Pancreas (tissue), 10 donors: Measurements from ENCODE around the gene INO80. TPM values are rescaled to one million over a fixed set of nuclear protein-coding genes. Genes with fewer than 3 reads are reported as not detected.

Experiments used
- ATAC-seq, 4 donors: fragments of 200-7000 bp; cut with Tn5 transposase; one replicate each; pipeline versions ENCODE4 v1.8.0 to v1.9.1; 2020; ENCODE audit warnings: mild to moderate bottlenecking in 4 of 4, moderate library complexity in 4 of 4
- DNase-seq, 6 donors: peaks; one replicate each; pipeline ENCODE4 v3.0.0-alpha.2; 2020
- FAIRE-seq: peaks from 2 replicates; lab custom pipeline; 2012; peaks lifted over from hg19 to GRCh38; lab: Jason Lieb, UNC
- H3K27ac ChIP-seq, 4 donors: fragments of 200-600 bp; sonication (generic); 1 replicate in 3 of 4; 2 replicates in 1 of 4; pipeline versions ENCODE4 v1.5.0 to v1.8.0; 2020
- H3K27me3 ChIP-seq, 4 donors: fragments of 200-600 bp; one replicate each; pipeline ENCODE4 v1.8.0; 2021
- H3K36me3 ChIP-seq, 3 donors: fragments of 200-600 bp; sonication (generic) in 1 of 3; one replicate each; pipeline versions ENCODE4 v1.5.0 to v1.8.0; 2020 to 2021
- H3K4me1 ChIP-seq, 3 donors: fragments of 200-600 bp; one replicate each; pipeline ENCODE4 v1.8.0; 2021
- H3K4me3 ChIP-seq, 4 donors: fragments of 200-600 bp; sonication (generic) in 2 of 4; one replicate each; pipeline versions ENCODE4 v1.5.0 to v1.8.0; 2020 to 2021
- H3K9me3 ChIP-seq, 4 donors: fragments of 200-600 bp; one replicate each; pipeline ENCODE4 v1.8.0; 2021
- CTCF ChIP-seq, 4 donors: fragments of 200-600 bp; sonication (generic) in 3 of 4; IDR thresholded peaks; one replicate each; pipeline versions ENCODE4 v1.5.0 to v1.8.0; 2021; ENCODE audit warnings: antibody characterized with exemption in 4 of 4
- WGBS, 2 donors: extraction: QIAGEN DNeasy Blood & Tissue Kit; methylation state at CpG; one replicate each; pipeline ENCODE4 v1.1.7; 2013; 5-methylcytosine and 5-hydroxymethylcytosine counted together
- intact Hi-C, 3 donors: fragments of 100-400 bp; cut with DNase I; formaldehyde crosslinking; loops; one replicate each; pipeline versions ENCODE4 v1.11.1 to v1.14.2; 2022
- polyA plus RNA-seq, 2 donors: library from polyadenylated mRNA; stranded (reverse); fragments of 200-250 nt; gene quantifications; one replicate each; pipeline ENCODE4 v1.2.3, GENCODE V29; 2013
- total RNA-seq, 6 donors: library from RNA; stranded (reverse); fragmentation: NEBNext Ultra II Directional in 4 of 6; extraction: Animal tissue kit (Norgen Biotek cat#: 25700) in 4 of 6; gene quantifications; one replicate each; pipeline versions ENCODE4 v1.2.1 to v1.2.4, GENCODE V29; 2021 to 2023
- donor health status: healthy with polysubstance abuse.
- donor health status: DM: no; HTN: no; CAD: no; lungs with moderate emphysema.
- donor health status: DM: no; HTN: no; CAD: no.
- donor health status: control.
- donor health status: control.
- donor health status: Bipolar disorder and iron deficiency.
- donor health status: DM: yes; HTN: yes; CAD: no.
- donor health status: DM: no; HTN: no; CAD: no.
- donor health status: DM: no; HTN: no; CAD: no.
- donor health status: DM: yes; HTN: yes; CAD: no.

The INO80 gene
- total and polyA plus RNA-seq, 8 donors = 4.7 to 11.7 (median 7.5) TPM

GRCh38 chr15:41017066-41017735 lies 98.9 kb downstream of the INO80 start:
- no peak overlapping the region for H3K27ac ChIP-seq
- H3K27me3 ChIP-seq = no peaks in the 10 kb centered on the region
- ATAC-seq (no peak), DNase-seq (no peak), FAIRE-seq (no peak)
- no peak for TF ChIP-seq CTCF (IDR thresholded peaks at IDR 0.05)
- H3K9me3 ChIP-seq = no peaks in the 10 kb centered on the region
- no peak overlapping the region for H3K4me3 ChIP-seq
- 63 to 91% methylated on average over 2 of the region's 2 CpGs for WGBS, 2 donors
- H3K36me3 ChIP-seq = peaks cover 0 to 6% (median 0%) of the 10 kb centered on the region in 3 donors
- H3K4me1 ChIP-seq = no peaks in the 10 kb centered on the region
- intact Hi-C loops = loop anchor here in 2 of 3 donors (5.0 to 10.0 kb wide), 2 partner anchors 110 to 112 kb away; no protein-coding TSS in a partner anchor

GRCh38 chr15:41013691-41014414 lies 102.2 kb downstream of the INO80 start:
- Histone ChIP-seq H3K27ac (no peak overlapping the region), H3K36me3 (no peaks in the 10 kb centered on the region), H3K4me3 (no peak overlapping the region), H3K27me3 (no peaks in the 10 kb centered on the region), H3K9me3 (no peaks in the 10 kb centered on the region), H3K4me1 (peaks cover 0 to 9% (median 0%) of the 10 kb centered on the region in 3 donors)
- FAIRE-seq (no peak), ATAC-seq (peak in 2 of 4 donors; percentile 15 to 35), DNase-seq (no peak)
- intact Hi-C loops = loop anchor here in 1 of 3 donors (10.0 kb wide), 1 partner anchor 109 kb away; no protein-coding TSS in a partner anchor
- 78 to 85% methylated on average over 3 of the region's 3 CpGs for WGBS, 2 donors
- TF ChIP-seq CTCF (IDR thresholded peaks at IDR 0.05) = no peak

DNA sequence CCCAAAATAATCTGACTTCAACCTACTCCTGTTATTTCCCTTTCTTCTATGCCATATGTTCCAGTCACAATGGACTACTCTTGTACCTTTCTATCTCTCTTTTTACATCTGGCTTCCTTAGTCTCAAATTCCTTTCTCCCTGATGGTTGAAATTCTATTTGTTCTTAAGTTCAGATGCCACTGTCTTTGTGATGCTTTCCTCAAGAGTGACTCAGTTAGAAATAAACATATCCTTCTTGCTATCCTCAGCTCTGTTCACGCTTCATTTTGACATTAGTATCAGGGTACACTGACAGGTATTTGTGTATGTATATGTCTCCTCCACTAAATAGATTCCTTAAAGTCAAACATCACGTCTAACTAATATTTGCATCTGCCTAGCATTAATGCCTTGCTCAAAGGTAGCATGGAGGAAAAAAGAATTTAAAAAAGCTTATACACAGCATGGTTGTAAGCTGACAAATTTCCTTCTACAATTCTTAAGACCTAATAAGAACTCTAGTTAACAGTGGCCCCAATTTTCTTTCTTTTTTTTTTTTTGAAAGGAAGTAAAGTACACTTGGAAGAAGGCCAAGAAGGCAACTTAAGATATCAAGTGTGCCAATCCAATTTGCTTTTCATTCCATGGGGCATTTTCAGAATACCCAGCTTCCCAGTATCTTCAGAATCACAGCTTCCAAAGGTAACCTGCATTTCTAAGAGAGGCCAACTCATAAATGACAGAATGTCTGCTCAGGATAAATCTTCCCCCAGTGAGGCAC lies 104.8 kb downstream of the INO80 start:
- Histone ChIP-seq H3K27ac (no peak overlapping the region), H3K4me1 (peaks cover 0 to 9% (median 0%) of the 10 kb centered on the region in 3 donors), H3K9me3 (no peaks in the 10 kb centered on the region), H3K4me3 (no peak overlapping the region), H3K27me3 (no peaks in the 10 kb centered on the region), H3K36me3 (no peaks in the 10 kb centered on the region)
- no peak for DNase-seq
- no peak for FAIRE-seq
- TF ChIP-seq CTCF (IDR thresholded peaks at IDR 0.05) = no peak
- 81 to 86% methylated on average over 2 of the region's 2 CpGs for WGBS, 2 donors
- intact Hi-C loops = loop anchor here in 1 of 3 donors (10.0 kb wide), 1 partner anchor 106 kb away; no protein-coding TSS in a partner anchor
- ATAC-seq = no peak

DNA sequence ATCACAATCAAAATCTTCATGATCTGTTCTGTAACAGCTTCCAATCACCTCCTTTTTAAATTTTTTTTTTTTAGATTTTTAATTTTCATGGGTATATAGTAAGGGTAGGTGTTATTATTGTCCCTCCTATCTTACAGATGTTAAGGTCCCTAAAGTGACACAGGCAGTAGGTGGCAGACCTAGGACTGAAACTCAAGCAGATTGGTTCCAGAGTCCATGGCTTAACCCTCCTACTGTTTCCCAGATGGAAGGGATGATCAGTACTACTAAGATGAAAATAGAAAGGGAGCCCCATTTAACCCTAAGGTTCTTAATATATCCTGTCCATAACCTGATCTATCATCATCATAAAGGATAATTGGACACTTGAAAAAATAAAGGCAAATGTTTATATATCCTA lies 105.7 kb downstream of the INO80 start:
- no peak for TF ChIP-seq CTCF (IDR thresholded peaks at IDR 0.05)
- no peak overlapping the region for H3K4me3 ChIP-seq

More for the DNA sequence above, 105.7 kb downstream of the INO80 start:
- Histone ChIP-seq H3K9me3 (no peaks in the 10 kb centered on the region), H3K4me1 (peaks cover 0 to 9% (median 0%) of the 10 kb centered on the region in 3 donors), H3K36me3 (no peaks in the 10 kb centered on the region), H3K27me3 (no peaks in the 10 kb centered on the region), H3K27ac (no peak overlapping the region)
- FAIRE-seq (no peak), DNase-seq (no peak), ATAC-seq (no peak)
- intact Hi-C loops = loop anchor here in 1 of 3 donors (10.0 kb wide), 1 partner anchor 106 kb away; no protein-coding TSS in a partner anchor
